H1 (cell line): ENCODE measurements around the gene OCRL. TPM values are rescaled to one million over a fixed set of nuclear protein-coding genes. Genes with fewer than 3 reads are reported as not detected.
A peak's percentile ranks its signal among the peaks of the same experiment; 100 is the strongest.

Source experiments
- BCL11A ChIP-seq, 2 experiments: IDR thresholded peaks; one replicate each; pipeline ENCODE4 v1.6.1; 2011; ENCODE audit warnings: low read depth in 2 of 2, low read length in 2 of 2, mild to moderate bottlenecking in 2 of 2
- EGR1 ChIP-seq: IDR thresholded peaks from 2 replicates; pipeline ENCODE4 v1.6.1; 2011; ENCODE audit warnings: low read depth, low read length, borderline replicate concordance
- HDAC6 ChIP-seq: IDR thresholded peaks from one replicate; pipeline ENCODE4 v1.7.1; 2012; ENCODE audit warnings: low read depth, mild to moderate bottlenecking, inconsistent platforms, low read length, moderate library complexity
- NRF1 ChIP-seq: IDR thresholded peaks from 2 replicates; pipeline ENCODE4 v1.6.1; 2011; ENCODE audit warnings: mild to moderate bottlenecking, low read depth, low read length, improper control_type of control experiment
- POLR2AphosphoS5 ChIP-seq: IDR thresholded peaks from 2 replicates; pipeline ENCODE4 v1.6.1; 2011; ENCODE audit warnings: low read depth, low read length
- SAP30 ChIP-seq: fragments of 300-600 bp; sonication (generic); IDR thresholded peaks from 2 replicates; pipeline ENCODE4 v1.7.1; 2012; ENCODE audit warnings: low read length, moderate library complexity, mild to moderate bottlenecking, inconsistent platforms; ENCODE audit not compliant: insufficient read depth, insufficient replicate concordance
- SUZ12 ChIP-seq: fragments of 200-600 bp; sonication (generic); IDR thresholded peaks from 2 replicates; pipeline ENCODE4 v1.6.1; 2012; ENCODE audit warnings: mild to moderate bottlenecking, inconsistent platforms, low read length, moderate library complexity, mixed read lengths
- TCF12 ChIP-seq: IDR thresholded peaks from 2 replicates; pipeline ENCODE4 v1.6.1; 2011; ENCODE audit warnings: low read depth, mild to moderate bottlenecking, low read length
- ZNF274 ChIP-seq: IDR thresholded peaks from 2 replicates; pipeline ENCODE4 v1.7.0; 2012; ENCODE audit warnings: low read length, borderline replicate concordance; ENCODE audit errors: extremely low read depth
- polyA plus RNA-seq, 7 experiments: library from polyadenylated mRNA; depleted of rRNA in 3 of 7; stranded (reverse) in 5 of 7; unstranded in 2 of 7; fragments of >200 nt in 5 of 7; fragments of 200-250 nt in 2 of 7; gene quantifications; 1 replicate in 5 of 7; 2 replicates in 1 of 7; 4 replicates in 1 of 7; pipeline versions ENCODE4 v1.2.1 to v1.2.3, GENCODE V29; 2011 to 2013; ENCODE audit warnings: missing spikeins in 2 of 7, mixed read lengths in 2 of 7
- total RNA-seq: library from RNA; stranded (reverse); fragmentation: NEBNext Ultra II Directional; extraction: Animal tissue kit (Norgen Biotek cat#: 25700); gene quantifications from 2 replicates; pipeline ENCODE4 v1.2.1, GENCODE V29; 2021

OCRL gene
- total and polyA plus RNA-seq, 2 of the 8 experiments (the other 6 are each of a cell fraction or from before 2014, with no cell fraction given), result 12.7 to 15.1 TPM

DNA sequence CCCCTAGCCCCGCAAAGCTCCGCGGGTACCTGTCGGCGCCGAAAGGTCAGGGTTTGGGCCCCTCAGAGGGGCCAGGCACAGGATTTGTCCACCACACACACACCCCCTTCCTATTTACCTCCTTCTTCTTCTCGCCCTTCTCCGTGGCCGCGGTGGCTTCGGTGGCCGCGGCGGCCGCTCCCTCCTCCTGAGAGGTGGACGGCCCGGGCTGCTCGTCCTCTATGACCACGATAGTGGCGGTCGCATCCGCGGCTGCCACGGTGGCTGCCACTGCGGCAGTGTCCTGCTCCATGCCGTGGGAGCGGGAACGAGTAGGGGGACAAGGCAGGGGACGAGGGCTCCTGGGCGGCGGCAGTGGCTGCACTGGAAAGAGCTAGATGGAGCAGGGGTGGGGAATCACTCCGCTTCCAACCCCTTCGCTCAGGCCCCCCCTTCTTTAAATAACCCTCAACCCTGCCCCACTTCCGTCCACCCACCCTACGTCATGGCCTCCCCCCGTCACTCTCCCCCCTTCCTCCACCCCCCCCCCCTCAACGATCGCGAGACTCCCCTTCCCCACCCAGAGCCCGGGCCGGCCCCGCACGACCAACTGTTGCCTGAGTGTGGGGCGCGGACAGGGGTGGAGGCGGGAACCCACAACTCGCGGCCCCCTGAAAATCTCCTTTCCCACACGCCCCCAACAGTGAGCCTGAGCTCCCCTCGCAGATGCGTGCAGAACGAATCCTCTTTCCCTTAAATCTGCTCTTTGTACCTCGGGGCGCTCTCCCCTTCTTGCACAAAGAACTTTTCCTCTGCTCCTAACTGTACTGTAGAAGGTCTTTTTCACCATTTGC lies 16.8 kb upstream of the OCRL start, which contains the start of gene SMARCA1 (continued):
- TF ChIP-seq EGR1, result 0 out of 2 replicates have a peak, but pooled peaks have one; percentile 5
- no peak for TF ChIP-seq SUZ12
- TF ChIP-seq BCL11A (IDR thresholded peaks at IDR 0.05; ENCODE audit: low read depth in 2 of 2, low read length in 2 of 2), result no peak
- no peak for TF ChIP-seq HDAC6
- peak; percentile 76 for TF ChIP-seq POLR2AphosphoS5
- TF ChIP-seq NRF1, result no peak
- TF ChIP-seq SAP30, result no peak
- TF ChIP-seq TCF12, result no peak
- TF ChIP-seq ZNF274, result no peak
